Neural cell (in vitro differentiated cells): ENCODE data around the gene KYNU. TPM values are rescaled to one million over a fixed set of nuclear protein-coding genes. Genes with fewer than 3 reads are reported as not detected.

Experiments
- H2AFZ ChIP-seq: fragments of 200-600, 300-800 bp; sonication (generic), shearing (Covaris generic); 2 replicates; pipeline ENCODE4 v1.6.0; 2014; ENCODE audit warnings: low read depth, mild to moderate bottlenecking, antibody characterized with exemption, low read length, moderate library complexity
- H3F3A ChIP-seq: fragments of 200-600 bp; shearing (Covaris generic); 2 replicates; pipeline ENCODE4 v1.6.1; 2016; ENCODE audit warnings: mild to moderate bottlenecking, moderate library complexity, mixed read lengths, antibody characterized with exemption, low read length; ENCODE audit not compliant: insufficient read depth, poor library complexity, severe bottlenecking
- H3K27ac ChIP-seq: fragments of 200-600, 300-800 bp; sonication (generic), shearing (Covaris generic); 2 replicates; pipeline ENCODE4 v1.5.1; 2014; ENCODE audit warnings: mild to moderate bottlenecking, low read length, moderate library complexity
- H3K27me3 ChIP-seq: fragments of 300-800, 200-600 bp; sonication (generic), shearing (Covaris generic); 2 replicates; pipeline ENCODE4 v1.6.0; 2014; ENCODE audit warnings: mild to moderate bottlenecking, low read depth, low read length, moderate library complexity; ENCODE audit not compliant: insufficient read depth
- H3K36me3 ChIP-seq: fragments of 300-800, 200-600 bp; sonication (generic), shearing (Covaris generic); 2 replicates; pipeline ENCODE4 v1.5.1; 2014; ENCODE audit warnings: mild to moderate bottlenecking, antibody characterized with exemption, low read length, moderate library complexity; ENCODE audit not compliant: insufficient read depth
- H3K4me2 ChIP-seq: fragments of 300-800, 200-600 bp; sonication (generic), shearing (Covaris generic); 2 replicates; pipeline ENCODE4 v1.6.0; 2014; ENCODE audit warnings: mild to moderate bottlenecking, low read length
- H3K4me3 ChIP-seq: fragments of 300-800, 200-600 bp; sonication (generic), shearing (Covaris generic); 2 replicates; pipeline ENCODE4 v1.5.1; 2014; ENCODE audit warnings: mild to moderate bottlenecking, low read length, moderate library complexity
- H3K79me2 ChIP-seq: fragments of 200-600 bp; shearing (Covaris generic); replicated peaks from 2 replicates; pipeline ENCODE4 v1.6.0; 2014; ENCODE audit warnings: mild to moderate bottlenecking, low read length, moderate library complexity; ENCODE audit not compliant: insufficient read depth
- H3K9ac ChIP-seq: fragments of 300-800, 200-600 bp; sonication (generic), shearing (Covaris generic); 2 replicates; pipeline ENCODE4 v1.6.1; 2016; ENCODE audit warnings: mild to moderate bottlenecking, low read length, mixed read lengths
- H3K9me2 ChIP-seq: fragments of 200-600 bp; shearing (Covaris generic); 2 replicates; pipeline ENCODE4 v1.6.1; 2016; ENCODE audit warnings: mild to moderate bottlenecking, low read length, mixed read lengths; ENCODE audit not compliant: insufficient read depth
- H3K9me3 ChIP-seq: fragments of 200-600, 300-800 bp; sonication (generic), shearing (Covaris generic); 2 replicates; pipeline ENCODE4 v1.6.1; 2016; ENCODE audit warnings: mild to moderate bottlenecking, mixed run types, low read length, moderate library complexity, mixed read lengths
- H4K20me1 ChIP-seq: fragments of 200-600 bp; shearing (Covaris generic); 2 replicates; pipeline ENCODE4 v1.6.1; 2016; ENCODE audit warnings: mild to moderate bottlenecking, mixed run types; ENCODE audit not compliant: insufficient read depth
- CTCF ChIP-seq: fragments of 450-650 bp; IDR thresholded peaks from 2 replicates; pipeline ENCODE4 v1.5.1; 2014; ENCODE audit warnings: antibody characterized with exemption, mild to moderate bottlenecking, moderate library complexity; ENCODE audit not compliant: poor library complexity, severe bottlenecking
- EP300 ChIP-seq: fragments of 450-650 bp; conservative IDR thresholded peaks from 2 replicates; pipeline ENCODE4 v1.6.1; 2014; ENCODE audit warnings: antibody characterized with exemption, mild to moderate bottlenecking, moderate library complexity; ENCODE audit not compliant: poor library complexity, severe bottlenecking
- EZH2 ChIP-seq: fragments of 200-600, 300-800 bp; shearing (Covaris generic), sonication (generic); IDR thresholded peaks from 2 replicates; pipeline ENCODE4 v1.6.1; 2014; ENCODE audit warnings: antibody characterized with exemption, low read length, borderline replicate concordance, mild to moderate bottlenecking; ENCODE audit not compliant: insufficient read depth, poor library complexity, severe bottlenecking
- MXI1 ChIP-seq: fragments of 450-650 bp; conservative IDR thresholded peaks from 2 replicates; pipeline ENCODE4 v1.6.1; 2014; ENCODE audit warnings: antibody characterized with exemption, mild to moderate bottlenecking; ENCODE audit not compliant: poor library complexity, severe bottlenecking
- POLR2AphosphoS5 ChIP-seq: IDR thresholded peaks from 2 replicates; pipeline ENCODE4 v1.6.1; 2012
- RAD21 ChIP-seq: fragments of 450-650 bp; conservative IDR thresholded peaks from 2 replicates; pipeline ENCODE4 v1.6.1; 2014; ENCODE audit warnings: antibody characterized with exemption, mild to moderate bottlenecking, moderate library complexity
- SMC3 ChIP-seq: fragments of 450-650 bp; conservative IDR thresholded peaks from 2 replicates; pipeline ENCODE4 v1.6.1; 2014; ENCODE audit warnings: antibody characterized with exemption, mild to moderate bottlenecking, moderate library complexity; ENCODE audit not compliant: poor library complexity
- TAF1 ChIP-seq: IDR thresholded peaks from 2 replicates; pipeline ENCODE4 v1.6.1; 2012; ENCODE audit warnings: low read depth
- polyA plus RNA-seq: library from polyadenylated mRNA; depleted of rRNA; stranded (reverse); fragments of >200 nt; gene quantifications from 2 replicates; pipeline ENCODE4 v1.2.3, GENCODE V29; 2014
- TF ChIP-seq, protein P1 (sequence below): IDR thresholded peaks from 2 replicates; pipeline ENCODE4 v1.6.1; 2012; ENCODE audit warnings: borderline replicate concordance

KYNU gene
- polyA plus RNA-seq, 1 donor from 2014 or later, result 0.25 TPM

DNA sequence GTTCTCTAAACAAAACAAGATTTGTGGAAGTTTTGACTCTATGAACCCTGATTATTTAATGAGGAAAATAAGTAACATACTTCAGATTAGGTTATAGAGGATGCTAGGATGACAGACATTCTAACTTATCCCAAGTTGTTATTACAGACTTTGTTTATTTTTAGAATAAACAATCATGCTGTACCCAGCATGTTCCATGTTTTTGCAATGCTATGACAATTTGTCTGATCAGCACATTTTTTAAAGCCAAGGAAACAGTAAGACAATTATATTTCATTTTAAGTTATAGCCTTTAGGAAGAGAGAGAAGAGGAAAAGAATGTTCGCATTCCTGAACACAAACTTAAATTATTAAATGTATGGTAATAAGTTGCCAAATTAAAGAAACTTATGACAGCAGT lies 119.8 kb downstream of the KYNU start:
- Histone ChIP-seq H3K36me3 (no peaks in the 10 kb centered on the region), H3F3A (no peaks in the 10 kb centered on the region), H3K27me3 (no peaks in the 10 kb centered on the region), H3K4me3 (no peak overlapping the region), H2AFZ (no peak overlapping the region), H3K79me2 (no peaks in the 10 kb centered on the region), H3K9me3 (no peaks in the 10 kb centered on the region), H3K4me2 (no peak overlapping the region), H3K9me2 (no peaks in the 10 kb centered on the region), H3K27ac (no peak overlapping the region), H3K9ac (no peak overlapping the region), H4K20me1 (no peaks in the 10 kb centered on the region)
- no peak for TF ChIP-seq TAF1
- TF ChIP-seq MXI1, result no peak
- TF ChIP-seq POLR2AphosphoS5, result no peak
- TF ChIP-seq EZH2, result no peak
- TF ChIP-seq SMC3, result no peak
- no peak for TF ChIP-seq RAD21
- no peak for TF ChIP-seq EP300
- no peak for TF ChIP-seq CTCF
- TF ChIP-seq, protein P1, sequence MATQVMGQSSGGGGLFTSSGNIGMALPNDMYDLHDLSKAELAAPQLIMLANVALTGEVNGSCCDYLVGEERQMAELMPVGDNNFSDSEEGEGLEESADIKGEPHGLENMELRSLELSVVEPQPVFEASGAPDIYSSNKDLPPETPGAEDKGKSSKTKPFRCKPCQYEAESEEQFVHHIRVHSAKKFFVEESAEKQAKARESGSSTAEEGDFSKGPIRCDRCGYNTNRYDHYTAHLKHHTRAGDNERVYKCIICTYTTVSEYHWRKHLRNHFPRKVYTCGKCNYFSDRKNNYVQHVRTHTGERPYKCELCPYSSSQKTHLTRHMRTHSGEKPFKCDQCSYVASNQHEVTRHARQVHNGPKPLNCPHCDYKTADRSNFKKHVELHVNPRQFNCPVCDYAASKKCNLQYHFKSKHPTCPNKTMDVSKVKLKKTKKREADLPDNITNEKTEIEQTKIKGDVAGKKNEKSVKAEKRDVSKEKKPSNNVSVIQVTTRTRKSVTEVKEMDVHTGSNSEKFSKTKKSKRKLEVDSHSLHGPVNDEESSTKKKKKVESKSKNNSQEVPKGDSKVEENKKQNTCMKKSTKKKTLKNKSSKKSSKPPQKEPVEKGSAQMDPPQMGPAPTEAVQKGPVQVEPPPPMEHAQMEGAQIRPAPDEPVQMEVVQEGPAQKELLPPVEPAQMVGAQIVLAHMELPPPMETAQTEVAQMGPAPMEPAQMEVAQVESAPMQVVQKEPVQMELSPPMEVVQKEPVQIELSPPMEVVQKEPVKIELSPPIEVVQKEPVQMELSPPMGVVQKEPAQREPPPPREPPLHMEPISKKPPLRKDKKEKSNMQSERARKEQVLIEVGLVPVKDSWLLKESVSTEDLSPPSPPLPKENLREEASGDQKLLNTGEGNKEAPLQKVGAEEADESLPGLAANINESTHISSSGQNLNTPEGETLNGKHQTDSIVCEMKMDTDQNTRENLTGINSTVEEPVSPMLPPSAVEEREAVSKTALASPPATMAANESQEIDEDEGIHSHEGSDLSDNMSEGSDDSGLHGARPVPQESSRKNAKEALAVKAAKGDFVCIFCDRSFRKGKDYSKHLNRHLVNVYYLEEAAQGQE, result no peak

GRCh38 chr2:143000599-143000998 lies 123.1 kb downstream of the KYNU start:
- no peaks in the 10 kb centered on the region for H3K9me3 ChIP-seq
- H3K79me2 ChIP-seq, result no peaks in the 10 kb centered on the region
- H3K9me2 ChIP-seq, result no peaks in the 10 kb centered on the region
- TF ChIP-seq, protein P1, result no peak
- TF ChIP-seq POLR2AphosphoS5 (no peak), SMC3 (no peak), EZH2 (no peak), EP300 (no peak), CTCF (no peak), TAF1 (no peak), RAD21 (no peak), MXI1 (no peak)
- H3K36me3 ChIP-seq, result no peaks in the 10 kb centered on the region
- H2AFZ ChIP-seq, result no peak overlapping the region
- no peaks in the 10 kb centered on the region for H3F3A ChIP-seq
- H3K27me3 ChIP-seq, result no peaks in the 10 kb centered on the region
- no peak overlapping the region for H3K4me3 ChIP-seq
- no peak overlapping the region for H3K9ac ChIP-seq
- H3K27ac ChIP-seq, result no peak overlapping the region
- no peak overlapping the region for H3K4me2 ChIP-seq
- no peaks in the 10 kb centered on the region for H4K20me1 ChIP-seq
